Ishikawa (cell line): ENCODE data around the gene HHAT.

ENCODE experiments used
- CEBPB ChIP-seq: IDR thresholded peaks from 2 replicates; pipeline ENCODE4 v1.6.1; 2012
- EGR1 ChIP-seq: IDR thresholded peaks from 2 replicates; pipeline ENCODE4 v1.6.1; 2012
- EP300 ChIP-seq: IDR thresholded peaks from 2 replicates; pipeline ENCODE4 v1.6.1; 2012; ENCODE audit warnings: borderline replicate concordance
- MAX ChIP-seq: IDR thresholded peaks from 2 replicates; pipeline ENCODE4 v1.6.1; 2012
- RAD21 ChIP-seq: IDR thresholded peaks from 2 replicates; pipeline ENCODE4 v1.6.1; 2012; ENCODE audit warnings: low read depth
- REST ChIP-seq: IDR thresholded peaks from 2 replicates; pipeline ENCODE4 v1.6.1; 2012; ENCODE audit warnings: low read depth, mild to moderate bottlenecking
- TAF1 ChIP-seq: IDR thresholded peaks from 2 replicates; pipeline ENCODE4 v1.6.1; 2012; ENCODE audit warnings: low read depth, mild to moderate bottlenecking
- TCF12 ChIP-seq: IDR thresholded peaks from 2 replicates; pipeline ENCODE4 v1.6.1; 2012; ENCODE audit warnings: low read depth
- YY1 ChIP-seq: IDR thresholded peaks from 2 replicates; pipeline ENCODE4 v1.6.1; 2012; ENCODE audit warnings: low read depth
- ZBTB7A ChIP-seq: IDR thresholded peaks from 2 replicates; pipeline ENCODE4 v1.6.1; 2012; ENCODE audit warnings: low read depth

- TF ChIP-seq EP300 = no peak
- TF ChIP-seq TAF1 = no peak
- TF ChIP-seq CEBPB = no peak
- TF ChIP-seq TCF12 = no peak
- no peak for TF ChIP-seq MAX
- TF ChIP-seq RAD21 = no peak
- no peak for TF ChIP-seq ZBTB7A
- TF ChIP-seq EGR1 = no peak
- no peak for TF ChIP-seq REST
- TF ChIP-seq YY1 = no peak
These were observed 177.1 kb downstream of the HHAT start for GRCh38 chr1:210505601-210506496.
